ENCODE data around the gene NIPA2.

The NIPA2 gene

GRCh38 chr15:22844421-22845288 is 6.2 kb downstream of the NIPA2 start:
- peaks cover 16% of the 10 kb centered on the region for H3K4me1 ChIP-seq (ENCODE audit: control insufficient read depth, low read depth, low read length)
- H3K27me3 ChIP-seq (ENCODE audit: control insufficient read depth, insufficient read depth, low read length) = no peaks in the 10 kb centered on the region
- H3K4me3 ChIP-seq (ENCODE audit: low read length) = no peak overlapping the region
- peaks cover 18% of the 10 kb centered on the region for H3K36me3 ChIP-seq (ENCODE audit: control insufficient read depth, low read depth, low read length)
- no peaks in the 10 kb centered on the region for H3K9me3 ChIP-seq (ENCODE audit: control insufficient read depth, low read depth, low read length)
- H3K27ac ChIP-seq (ENCODE audit: low read length) = peak overlapping the region; percentile 29
- no peak overlapping the region for H3K9ac ChIP-seq (ENCODE audit: low read length)

- H3K9ac ChIP-seq (ENCODE audit: low read length) = no peak overlapping the region
- peak overlapping the region; percentile 29 for H3K27ac ChIP-seq (ENCODE audit: low read length)
- H3K9me3 ChIP-seq (ENCODE audit: control insufficient read depth, low read depth, low read length) = no peaks in the 10 kb centered on the region
- peaks cover 23% of the 10 kb centered on the region for H3K36me3 ChIP-seq (ENCODE audit: control insufficient read depth, low read depth, low read length)
- H3K4me1 ChIP-seq (ENCODE audit: control insufficient read depth, low read depth, low read length) = peaks cover 16% of the 10 kb centered on the region
- no peaks in the 10 kb centered on the region for H3K27me3 ChIP-seq (ENCODE audit: control insufficient read depth, insufficient read depth, low read length)
- H3K4me3 ChIP-seq (ENCODE audit: low read length) = no peak overlapping the region
These were observed 6.9 kb downstream of the NIPA2 start for GRCh38 chr15:22845289-22845900.

GRCh38 chr15:22846073-22846472 is 7.6 kb downstream of the NIPA2 start:
- H3K27me3 ChIP-seq (ENCODE audit: control insufficient read depth, insufficient read depth, low read length) = no peaks in the 10 kb centered on the region
- no peak overlapping the region for H3K4me3 ChIP-seq (ENCODE audit: low read length)
- no peak overlapping the region for H3K9ac ChIP-seq (ENCODE audit: low read length)
- H3K36me3 ChIP-seq (ENCODE audit: control insufficient read depth, low read depth, low read length) = peaks cover 30% of the 10 kb centered on the region
- H3K9me3 ChIP-seq (ENCODE audit: control insufficient read depth, low read depth, low read length) = no peaks in the 10 kb centered on the region
- no peak overlapping the region for H3K27ac ChIP-seq (ENCODE audit: low read length)
- H3K4me1 ChIP-seq (ENCODE audit: control insufficient read depth, low read depth, low read length) = peaks cover 16% of the 10 kb centered on the region

GRCh38 chr15:22850055-22850454 is 11.6 kb downstream of the NIPA2 start:
- Histone ChIP-seq H3K9ac (ENCODE audit: low read length) (no peak overlapping the region), H3K27ac (ENCODE audit: low read length) (no peak overlapping the region), H3K27me3 (ENCODE audit: control insufficient read depth, insufficient read depth, low read length) (no peaks in the 10 kb centered on the region), H3K9me3 (ENCODE audit: control insufficient read depth, low read depth, low read length) (no peaks in the 10 kb centered on the region), H3K4me1 (ENCODE audit: control insufficient read depth, low read depth, low read length) (peaks cover 11% of the 10 kb centered on the region), H3K36me3 (ENCODE audit: control insufficient read depth, low read depth, low read length) (peaks cover 56% of the 10 kb centered on the region), H3K4me3 (ENCODE audit: low read length) (no peak overlapping the region)

- H3K27ac ChIP-seq (ENCODE audit: low read length) = no peak overlapping the region
- peaks cover 60% of the 10 kb centered on the region for H3K36me3 ChIP-seq (ENCODE audit: control insufficient read depth, low read depth, low read length)
- H3K4me3 ChIP-seq (ENCODE audit: low read length) = no peak overlapping the region
- no peaks in the 10 kb centered on the region for H3K4me1 ChIP-seq (ENCODE audit: control insufficient read depth, low read depth, low read length)
- H3K9ac ChIP-seq (ENCODE audit: low read length) = no peak overlapping the region
- no peaks in the 10 kb centered on the region for H3K9me3 ChIP-seq (ENCODE audit: control insufficient read depth, low read depth, low read length)
- H3K27me3 ChIP-seq (ENCODE audit: control insufficient read depth, insufficient read depth, low read length) = no peaks in the 10 kb centered on the region
These were observed 13.0 kb downstream of the NIPA2 start for GRCh38 chr15:22851513-22851912.

GRCh38 chr15:22855791-22856190 is 17.3 kb downstream of the NIPA2 start:
- H3K36me3 ChIP-seq (ENCODE audit: control insufficient read depth, low read depth, low read length) = peaks cover 60% of the 10 kb centered on the region
- no peak overlapping the region for H3K4me3 ChIP-seq (ENCODE audit: low read length)
- no peak overlapping the region for H3K27ac ChIP-seq (ENCODE audit: low read length)
- no peaks in the 10 kb centered on the region for H3K27me3 ChIP-seq (ENCODE audit: control insufficient read depth, insufficient read depth, low read length)
- H3K9me3 ChIP-seq (ENCODE audit: control insufficient read depth, low read depth, low read length) = no peaks in the 10 kb centered on the region
- H3K9ac ChIP-seq (ENCODE audit: low read length) = no peak overlapping the region
- no peaks in the 10 kb centered on the region for H3K4me1 ChIP-seq (ENCODE audit: control insufficient read depth, low read depth, low read length)

GRCh38 chr15:22856659-22857058 is 18.2 kb downstream of the NIPA2 start:
- no peaks in the 10 kb centered on the region for H3K27me3 ChIP-seq (ENCODE audit: control insufficient read depth, insufficient read depth, low read length)
- no peaks in the 10 kb centered on the region for H3K4me1 ChIP-seq (ENCODE audit: control insufficient read depth, low read depth, low read length)
- no peaks in the 10 kb centered on the region for H3K9me3 ChIP-seq (ENCODE audit: control insufficient read depth, low read depth, low read length)
- H3K36me3 ChIP-seq (ENCODE audit: control insufficient read depth, low read depth, low read length) = peaks cover 60% of the 10 kb centered on the region
- no peak overlapping the region for H3K27ac ChIP-seq (ENCODE audit: low read length)
- no peak overlapping the region for H3K9ac ChIP-seq (ENCODE audit: low read length)
- H3K4me3 ChIP-seq (ENCODE audit: low read length) = no peak overlapping the region

GRCh38 chr15:22861161-22861560 is 22.7 kb downstream of the NIPA2 start:
- H3K9me3 ChIP-seq (ENCODE audit: control insufficient read depth, low read depth, low read length) = no peaks in the 10 kb centered on the region
- no peak overlapping the region for H3K9ac ChIP-seq (ENCODE audit: low read length)
- no peaks in the 10 kb centered on the region for H3K27me3 ChIP-seq (ENCODE audit: control insufficient read depth, insufficient read depth, low read length)
- no peaks in the 10 kb centered on the region for H3K4me1 ChIP-seq (ENCODE audit: control insufficient read depth, low read depth, low read length)
- peaks cover 40% of the 10 kb centered on the region for H3K36me3 ChIP-seq (ENCODE audit: control insufficient read depth, low read depth, low read length)
- H3K4me3 ChIP-seq (ENCODE audit: low read length) = no peak overlapping the region
- H3K27ac ChIP-seq (ENCODE audit: low read length) = no peak overlapping the region

- H3K4me1 ChIP-seq (ENCODE audit: control insufficient read depth, low read depth, low read length) = no peaks in the 10 kb centered on the region
- peaks cover 59% of the 10 kb centered on the region for H3K36me3 ChIP-seq (ENCODE audit: control insufficient read depth, low read depth, low read length)
- no peak overlapping the region for H3K4me3 ChIP-seq (ENCODE audit: low read length)
- H3K27me3 ChIP-seq (ENCODE audit: control insufficient read depth, insufficient read depth, low read length) = no peaks in the 10 kb centered on the region
- H3K9me3 ChIP-seq (ENCODE audit: control insufficient read depth, low read depth, low read length) = no peaks in the 10 kb centered on the region
- H3K27ac ChIP-seq (ENCODE audit: low read length) = no peak overlapping the region
- H3K9ac ChIP-seq (ENCODE audit: low read length) = no peak overlapping the region
These were observed 24.9 kb downstream of the NIPA2 start for GRCh38 chr15:22863356-22863755.

GRCh38 chr15:22866079-22866478 is 27.6 kb downstream of the NIPA2 start:
- Histone ChIP-seq H3K27ac (ENCODE audit: low read length) (no peak overlapping the region), H3K36me3 (ENCODE audit: control insufficient read depth, low read depth, low read length) (peaks cover 52% of the 10 kb centered on the region)

GRCh38 chr15:22867886-22868285 is 29.4 kb downstream of the NIPA2 start:
- Histone ChIP-seq H3K4me1 (ENCODE audit: control insufficient read depth, low read depth, low read length) (peaks cover under 1% of the 10 kb centered on the region), H3K9me3 (ENCODE audit: control insufficient read depth, low read depth, low read length) (no peaks in the 10 kb centered on the region), H3K36me3 (ENCODE audit: control insufficient read depth, low read depth, low read length) (peaks cover 54% of the 10 kb centered on the region), H3K27me3 (ENCODE audit: control insufficient read depth, insufficient read depth, low read length) (no peaks in the 10 kb centered on the region), H3K27ac (ENCODE audit: low read length) (no peak overlapping the region), H3K4me3 (ENCODE audit: low read length) (no peak overlapping the region), H3K9ac (ENCODE audit: low read length) (no peak overlapping the region)

More at GRCh38 chr15:22866079-22866478, 27.6 kb downstream of the NIPA2 start:
- no peak overlapping the region for H3K4me3 ChIP-seq (ENCODE audit: low read length)
- no peaks in the 10 kb centered on the region for H3K4me1 ChIP-seq (ENCODE audit: control insufficient read depth, low read depth, low read length)
- H3K9ac ChIP-seq (ENCODE audit: low read length) = no peak overlapping the region
- H3K9me3 ChIP-seq (ENCODE audit: control insufficient read depth, low read depth, low read length) = no peaks in the 10 kb centered on the region
- H3K27me3 ChIP-seq (ENCODE audit: control insufficient read depth, insufficient read depth, low read length) = no peaks in the 10 kb centered on the region

- Histone ChIP-seq H3K27me3 (ENCODE audit: control insufficient read depth, insufficient read depth, low read length) (no peaks in the 10 kb centered on the region), H3K4me1 (ENCODE audit: control insufficient read depth, low read depth, low read length) (peaks cover 7% of the 10 kb centered on the region), H3K4me3 (ENCODE audit: low read length) (no peak overlapping the region), H3K9me3 (ENCODE audit: control insufficient read depth, low read depth, low read length) (no peaks in the 10 kb centered on the region), H3K9ac (ENCODE audit: low read length) (no peak overlapping the region), H3K27ac (ENCODE audit: low read length) (no peak overlapping the region), H3K36me3 (ENCODE audit: control insufficient read depth, low read depth, low read length) (peaks cover 54% of the 10 kb centered on the region)
These were observed 30.0 kb downstream of the NIPA2 start for GRCh38 chr15:22868495-22868894.

Data from iPS-18a (cell line).